ENCODE measurements around the gene CCDC154.

- no peak for TF ChIP-seq CTCF (conservative IDR thresholded peaks at IDR 0.05; ENCODE audit: low read length)
- no peak for TF ChIP-seq EZH2phosphoT487 (IDR thresholded peaks at IDR 0.05; ENCODE audit: borderline replicate concordance, low read depth, low read length)
These were observed 47.9 kb upstream of the CCDC154 start for GRCh38 chr16:1492082-1492922.
